Psoas muscle (tissue), 8 donors: ENCODE measurements around the gene CRLF1. TPM values are rescaled to one million over a fixed set of nuclear protein-coding genes. Genes with fewer than 3 reads are reported as not detected.
"Not testable (repeated sequence)": the region's sequence is repeated elsewhere in the genome, so short reads cannot be mapped to it uniquely, and the experiment has no call there.

Experiments
- ATAC-seq, 4 donors: fragments of 200-7000 bp; cut with Tn5 transposase; one replicate each; pipeline ENCODE4 v1.9.1; 2020; ENCODE audit warnings: moderate library complexity in 3 of 4, mild to moderate bottlenecking in 2 of 4
- DNase-seq, 2 donors: peaks; one replicate each; pipeline ENCODE4 v3.0.0-alpha.2; 2020
- H3K27ac ChIP-seq: fragments of 200-600 bp; one replicate; pipeline ENCODE4 v1.8.0; 2022
- H3K27me3 ChIP-seq, 3 donors: fragments of 200-600 bp in 1 of 3; one replicate each; pipeline versions ENCODE4 v1.6.1 to v1.8.0; 2013 to 2022; ENCODE audit warnings: low read length in 2 of 3, mild to moderate bottlenecking in 2 of 3, moderate library complexity in 1 of 3; ENCODE audit not compliant: insufficient read depth in 3 of 3
- H3K36me3 ChIP-seq, 2 donors: fragments of 200-600 bp in 1 of 2; one replicate each; pipeline versions ENCODE4 v1.6.1 to v1.8.0; 2013 to 2022; ENCODE audit warnings: low read depth in 1 of 2, mild to moderate bottlenecking in 1 of 2, moderate library complexity in 1 of 2; ENCODE audit not compliant: insufficient read depth in 1 of 2
- H3K4me1 ChIP-seq: fragments of 200-600 bp; one replicate; pipeline ENCODE4 v1.8.0; 2022
- H3K4me3 ChIP-seq: fragments of 200-600 bp; one replicate; pipeline ENCODE4 v1.8.0; 2022; ENCODE audit warnings: mild to moderate bottlenecking
- H3K9me3 ChIP-seq: fragments of 200-600 bp; one replicate; pipeline ENCODE4 v1.8.0; 2022
- WGBS, 3 donors: extraction: QIAGEN DNeasy Blood & Tissue Kit; methylation state at CpG; one replicate each; pipeline versions ENCODE4 v1.1.6 to v1.1.7; 2013; 5-methylcytosine and 5-hydroxymethylcytosine counted together
- intact Hi-C, 2 donors: fragments of 100-400 bp; cut with DNase I; formaldehyde crosslinking; loops; one replicate each; pipeline versions ENCODE4 v1.11.0 to v1.14.2; 2022
- polyA plus RNA-seq, 3 donors: library from polyadenylated mRNA; stranded (reverse); fragments of 200-250 nt; gene quantifications; one replicate each; pipeline ENCODE4 v1.2.3, GENCODE V29; 2013
- total RNA-seq, 4 donors: library from RNA; stranded (reverse); fragmentation: NEBNext Ultra II Directional in 2 of 4; extraction: Animal tissue kit (Norgen Biotek cat#: 25700) in 2 of 4; gene quantifications; one replicate each; pipeline versions ENCODE4 v1.2.1 to v1.2.4, GENCODE V29; 2021 to 2023
- TF ChIP-seq, protein P1 (sequence below): fragments of 200-600 bp; IDR thresholded peaks from one replicate; pipeline ENCODE4 v1.8.0; 2022; ENCODE audit warnings: antibody characterized with exemption
- donor health status: healthy with polysubstance abuse.
- donor health status: DM: no; HTN: no; CAD: no; lungs with moderate emphysema.
- donor health status: Bipolar disorder and iron deficiency.
- donor health status: healthy.
- donor health status: DM: yes; HTN: yes; CAD: no.
- donor health status: DM: no; HTN: no; CAD: no.
- donor health status: DM: no; HTN: no; CAD: no.
- donor health status: DM: yes; HTN: yes; CAD: no.

Gene CRLF1
- total and polyA plus RNA-seq, 7 donors: 8.3 to 28.4 (median 15.6) TPM

DNA sequence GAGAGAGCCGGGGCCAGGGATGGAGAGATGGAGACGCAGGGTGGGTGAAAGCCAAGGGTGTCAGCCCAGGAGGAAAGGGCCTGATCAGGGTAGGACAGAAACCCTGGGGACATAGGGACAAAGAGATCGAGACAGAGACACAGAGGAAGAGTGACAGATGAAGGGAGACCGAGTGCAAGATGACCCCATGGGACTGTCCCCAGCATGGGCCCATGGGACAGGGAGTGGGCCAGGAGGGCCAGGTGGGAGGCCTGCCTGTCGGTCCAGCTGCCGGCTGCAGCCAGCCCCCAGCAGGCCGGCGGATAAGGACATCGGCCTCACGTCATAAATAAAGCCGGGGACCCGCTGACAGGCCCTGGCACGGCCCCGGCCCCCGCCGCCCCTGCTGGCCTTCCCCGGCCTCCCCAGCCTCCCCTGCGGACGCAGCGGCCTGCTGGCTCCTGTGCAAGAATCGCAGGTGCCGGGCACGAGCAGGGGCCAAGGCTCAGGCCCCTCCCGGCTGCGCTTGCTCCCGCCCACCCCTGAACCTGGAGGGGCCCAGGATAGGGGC lies 11.7 kb downstream of the CRLF1 start:
- peak overlapping the region; percentile 55 for H3K4me3 ChIP-seq
- H3K4me1 ChIP-seq: peaks cover 13% of the 10 kb centered on the region
- TF ChIP-seq, protein P1, sequence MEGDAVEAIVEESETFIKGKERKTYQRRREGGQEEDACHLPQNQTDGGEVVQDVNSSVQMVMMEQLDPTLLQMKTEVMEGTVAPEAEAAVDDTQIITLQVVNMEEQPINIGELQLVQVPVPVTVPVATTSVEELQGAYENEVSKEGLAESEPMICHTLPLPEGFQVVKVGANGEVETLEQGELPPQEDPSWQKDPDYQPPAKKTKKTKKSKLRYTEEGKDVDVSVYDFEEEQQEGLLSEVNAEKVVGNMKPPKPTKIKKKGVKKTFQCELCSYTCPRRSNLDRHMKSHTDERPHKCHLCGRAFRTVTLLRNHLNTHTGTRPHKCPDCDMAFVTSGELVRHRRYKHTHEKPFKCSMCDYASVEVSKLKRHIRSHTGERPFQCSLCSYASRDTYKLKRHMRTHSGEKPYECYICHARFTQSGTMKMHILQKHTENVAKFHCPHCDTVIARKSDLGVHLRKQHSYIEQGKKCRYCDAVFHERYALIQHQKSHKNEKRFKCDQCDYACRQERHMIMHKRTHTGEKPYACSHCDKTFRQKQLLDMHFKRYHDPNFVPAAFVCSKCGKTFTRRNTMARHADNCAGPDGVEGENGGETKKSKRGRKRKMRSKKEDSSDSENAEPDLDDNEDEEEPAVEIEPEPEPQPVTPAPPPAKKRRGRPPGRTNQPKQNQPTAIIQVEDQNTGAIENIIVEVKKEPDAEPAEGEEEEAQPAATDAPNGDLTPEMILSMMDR: no peak
- ATAC-seq (peak in 1 of 4 donors; percentile 14), DNase-seq (peak in 1 of 2 donors; percentile 73)
- H3K9me3 ChIP-seq: no peaks in the 10 kb centered on the region
- intact Hi-C loops: loop anchor here (2.0 to 5.0 kb wide), 3 partner anchors 78 to 252 kb away; no protein-coding TSS in a partner anchor
- H3K36me3 ChIP-seq: peaks cover 4 to 16% of the 10 kb centered on the region in 2 donors
- no peak overlapping the region for H3K27ac ChIP-seq
- WGBS, 3 donors: 8 to 11% (median 9%) methylated on average over 21 to 26 of the region's 26 CpGs
- H3K27me3 ChIP-seq: peaks cover 0 to 8% (median 4%) of the 10 kb centered on the region in 3 donors

DNA sequence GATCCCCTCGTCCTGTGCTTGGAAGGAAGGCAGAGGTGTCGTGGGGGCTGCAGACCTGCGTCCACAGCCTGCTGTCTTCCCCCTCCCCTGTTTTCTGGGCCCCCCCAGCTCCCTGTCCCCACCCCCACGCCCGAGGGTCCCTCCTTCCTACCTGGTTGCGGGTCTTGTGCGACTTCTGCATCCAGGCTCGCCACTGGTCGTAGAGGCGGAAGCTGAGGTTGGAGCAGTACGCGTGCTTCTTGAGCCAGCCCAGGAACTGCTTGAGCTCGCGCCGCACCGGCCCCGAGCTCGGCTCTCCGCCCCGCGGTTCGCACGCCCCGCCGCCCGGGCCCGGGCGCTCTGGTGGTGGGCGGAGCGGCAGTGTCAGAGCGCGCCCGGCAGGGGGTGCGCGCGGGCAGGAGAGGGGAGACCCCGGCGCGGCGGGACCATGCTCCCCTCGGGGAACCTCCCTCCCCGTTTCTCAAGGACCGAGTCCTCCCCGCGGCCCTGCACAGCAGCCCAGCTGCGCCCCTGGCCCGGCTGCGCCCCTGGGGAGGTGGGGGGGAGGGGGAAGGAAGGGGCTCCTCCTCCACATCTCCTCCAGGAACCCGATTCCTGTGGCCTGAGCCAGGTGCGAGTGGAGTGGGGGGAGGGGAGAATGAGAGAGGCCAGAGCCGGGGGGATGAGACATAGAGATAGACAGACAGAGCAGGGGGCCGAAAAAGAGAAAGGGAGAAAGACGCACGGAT lies 12.3 kb downstream of the CRLF1 start:
- TF ChIP-seq, protein P1: peak; percentile 84
- intact Hi-C loops: loop anchor here (2.0 to 5.0 kb wide), 3 partner anchors 79 to 253 kb away; no protein-coding TSS in a partner anchor
- peaks cover 4 to 16% of the 10 kb centered on the region in 2 donors for H3K36me3 ChIP-seq
- H3K9me3 ChIP-seq: no peaks in the 10 kb centered on the region
- WGBS, 3 donors: 0 to 2% (median 1%) methylated on average over 34 to 54 of the region's 54 CpGs
- H3K27me3 ChIP-seq: peaks cover 0 to 6% (median 0%) of the 10 kb centered on the region in 3 donors
- H3K4me1 ChIP-seq: peaks cover 18% of the 10 kb centered on the region
- peak; percentile 78 to 87 for DNase-seq
- H3K27ac ChIP-seq: no peak overlapping the region
- peak overlapping the region; percentile 55 for H3K4me3 ChIP-seq
- peak; percentile 67 to 72 (median 69) for ATAC-seq

DNA sequence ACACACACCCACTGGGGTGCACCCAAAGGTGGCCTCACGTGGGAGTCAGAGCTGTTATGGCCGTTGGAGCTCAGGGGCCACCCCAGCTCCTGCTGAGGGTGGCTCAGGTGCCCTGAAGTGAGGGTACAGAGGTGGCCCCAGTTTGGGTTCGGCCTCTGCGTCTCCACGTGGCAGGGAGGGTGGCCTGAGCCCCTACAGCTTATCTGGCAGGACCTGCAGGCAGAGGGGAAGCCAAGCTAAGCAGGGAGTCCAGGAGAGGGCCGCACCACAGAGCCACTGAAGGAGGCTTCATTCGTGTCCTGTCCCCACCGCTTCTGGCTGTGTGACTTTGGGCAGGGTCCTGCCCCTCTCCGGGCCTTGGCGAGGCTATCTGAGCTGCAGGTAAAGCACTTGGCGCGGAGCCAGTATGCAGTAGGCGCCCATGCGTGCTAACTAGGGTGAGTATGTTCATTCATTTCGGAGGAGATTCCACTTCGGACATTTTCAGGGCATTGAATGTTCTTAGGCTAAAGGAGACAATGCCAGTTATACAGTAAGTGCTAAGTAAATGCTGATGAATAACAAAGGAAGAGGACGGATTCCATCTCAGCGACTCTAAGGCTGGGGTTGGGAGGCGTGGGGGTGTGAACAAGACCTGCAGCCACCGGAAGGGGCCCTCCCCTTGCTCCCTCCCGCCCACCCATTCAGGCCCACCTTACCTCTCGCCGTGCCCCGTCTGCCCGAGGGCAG lies 13.1 kb downstream of the CRLF1 start:
- ATAC-seq: no peak
- Histone ChIP-seq H3K4me3 (peak overlapping the region; percentile 55), H3K27me3 (no peaks in the 10 kb centered on the region), H3K4me1 (peaks cover 18% of the 10 kb centered on the region), H3K9me3 (no peaks in the 10 kb centered on the region), H3K36me3 (peaks cover 4 to 16% of the 10 kb centered on the region in 2 donors), H3K27ac (no peak overlapping the region)
- intact Hi-C loops: loop anchor here (2.0 to 5.0 kb wide), 3 partner anchors 79 to 253 kb away; no protein-coding TSS in a partner anchor
- 37 to 47% (median 40%) methylated on average over 20 to 25 of the region's 25 CpGs for WGBS, 3 donors
- DNase-seq: no peak
- TF ChIP-seq, protein P1: no peak

DNA sequence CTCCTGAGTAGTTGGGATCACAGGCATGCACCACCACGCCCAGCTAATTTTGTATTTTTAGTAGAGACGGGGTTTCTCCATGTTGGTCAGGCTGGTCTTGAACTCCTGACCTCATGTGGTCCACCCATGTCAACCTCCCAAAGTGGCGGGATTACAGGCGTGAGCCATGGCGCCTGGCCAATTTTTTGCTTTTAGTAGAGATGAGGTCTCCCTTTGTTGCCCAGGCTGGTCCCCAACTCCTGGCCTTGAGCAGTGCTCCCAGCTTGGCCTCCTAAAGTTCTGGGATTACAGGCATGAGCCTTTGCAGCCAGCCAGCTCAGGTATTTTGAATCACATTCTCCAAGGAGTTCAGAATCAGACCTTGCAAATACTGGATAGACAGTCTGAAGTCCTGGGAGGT lies 13.9 kb downstream of the CRLF1 start:
- not testable (repeated sequence) for H3K27me3 ChIP-seq, H3K27ac ChIP-seq, H3K4me3 ChIP-seq, ATAC-seq, DNase-seq, H3K9me3 ChIP-seq
- Histone ChIP-seq H3K36me3 (peaks cover 4 to 16% of the 10 kb centered on the region in 2 donors), H3K4me1 (peaks cover 18% of the 10 kb centered on the region)
- WGBS, 3 donors: 71 to 83% (median 81%) methylated on average over 5 of the region's 5 CpGs
- intact Hi-C loops: loop anchor here in 1 of 2 donors (5.0 kb wide), 1 partner anchor 85 kb away; no protein-coding TSS in a partner anchor
